RKO (cell line): ENCODE measurements around the gene AQP12B.

Source experiments
- DNase-seq: peaks from one replicate; pipeline ENCODE4 v3.0.0-alpha.2; 2016; ENCODE audit warnings: low spot score

The AQP12B gene

GRCh38 chr2:240717681-240718581 lies 35.2 kb upstream of the AQP12B start:
- DNase-seq: no peak

DNA sequence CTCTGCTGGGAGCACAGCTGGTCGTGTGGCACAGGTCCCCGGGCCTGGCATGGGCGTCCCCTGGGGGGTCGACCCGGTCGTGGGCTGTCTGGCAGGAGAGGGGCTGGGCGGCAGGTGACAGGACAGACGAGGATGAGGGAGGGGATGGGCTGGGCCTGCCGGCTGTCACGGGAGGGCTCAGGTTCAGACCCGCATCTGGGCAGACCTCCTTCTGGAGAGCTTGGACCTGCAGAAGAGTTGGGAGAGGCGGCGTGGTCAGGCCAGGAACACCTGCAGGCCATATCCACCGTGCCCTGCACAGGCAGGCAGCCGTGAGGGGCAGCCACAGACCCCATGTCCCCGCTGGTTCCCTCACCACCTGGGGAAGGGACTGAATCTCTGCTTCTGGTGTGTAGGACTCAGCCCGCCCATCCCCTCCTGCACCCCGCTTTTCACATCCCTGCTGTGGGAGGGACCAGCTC lies 34.5 kb upstream of the AQP12B start:
- no peak for DNase-seq

DNA sequence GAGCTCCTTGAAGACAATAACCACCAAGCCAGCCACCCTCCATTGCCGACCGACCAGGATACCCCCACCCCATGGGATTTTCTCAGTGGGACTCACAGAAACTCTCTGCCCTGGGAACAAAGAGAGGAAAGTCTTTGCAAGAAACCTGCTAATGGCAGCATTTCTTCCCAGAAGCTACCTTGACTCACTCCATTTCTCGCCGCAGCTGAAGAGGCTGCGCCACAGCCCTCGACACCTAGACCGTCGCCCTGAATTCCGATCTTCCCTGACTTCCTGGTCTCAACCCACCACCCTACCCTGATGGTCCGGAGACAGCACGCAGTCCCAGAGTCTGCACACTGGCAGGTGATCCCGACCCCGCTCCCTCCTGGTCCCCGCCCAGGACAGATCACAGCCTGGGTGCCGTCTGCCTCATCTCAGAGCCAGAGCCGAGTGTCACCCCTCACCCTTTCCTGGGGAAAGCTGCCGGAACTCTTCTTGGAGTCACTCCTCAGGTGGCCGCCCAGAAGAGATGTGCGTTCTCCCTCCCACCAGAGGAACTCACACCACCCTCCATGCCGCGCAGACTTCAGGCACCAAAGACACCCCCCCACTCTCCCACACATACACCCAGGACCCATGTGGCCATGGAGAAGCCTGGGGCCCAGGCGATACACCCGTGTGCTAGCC lies 33.6 kb upstream of the AQP12B start:
- no peak for DNase-seq

- no peak for DNase-seq
Measured at GRCh38 chr2:240714747-240715725, 32.4 kb upstream of the AQP12B start.

DNA sequence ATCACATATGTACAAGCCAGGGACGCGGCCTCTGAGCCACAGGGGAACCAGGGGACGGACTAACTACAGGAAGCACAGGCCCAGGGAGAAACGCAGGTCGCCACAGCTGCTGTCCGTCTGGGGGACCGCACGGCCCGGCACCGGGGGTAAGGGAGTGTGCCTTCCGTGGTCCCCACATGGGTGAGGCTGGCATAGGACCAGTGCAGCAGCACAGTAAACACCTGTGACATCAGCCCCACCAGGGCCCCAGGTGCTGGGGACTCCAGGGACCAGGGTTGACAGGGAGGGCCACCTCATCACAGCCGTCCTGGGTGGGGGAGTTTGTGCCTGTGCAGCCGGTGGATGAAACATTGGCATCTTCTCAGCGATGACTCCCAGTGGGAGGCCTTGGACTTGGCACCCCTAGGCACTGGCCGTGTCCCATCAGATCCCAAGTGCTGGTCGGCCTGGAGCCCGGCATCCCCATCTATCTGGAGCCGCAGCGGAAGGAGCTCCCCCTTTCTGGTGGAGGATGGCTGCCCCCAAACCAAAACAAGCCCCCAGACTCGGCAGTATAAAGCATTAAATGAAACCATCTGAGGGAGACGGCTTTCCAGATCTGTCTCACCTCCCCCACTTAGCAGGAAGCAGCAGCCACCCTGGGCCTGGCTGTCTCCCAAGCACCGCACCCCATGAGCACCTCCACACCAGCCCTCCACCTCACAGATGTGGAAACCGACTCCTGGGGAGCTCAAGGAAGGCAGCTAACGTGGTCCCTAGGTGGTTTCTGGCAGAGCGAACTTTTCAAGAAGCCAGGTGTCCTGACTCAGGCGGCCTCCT lies 31.5 kb upstream of the AQP12B start:
- no peak for DNase-seq

GRCh38 chr2:240713071-240713927 lies 30.6 kb upstream of the AQP12B start:
- DNase-seq: no peak

DNA sequence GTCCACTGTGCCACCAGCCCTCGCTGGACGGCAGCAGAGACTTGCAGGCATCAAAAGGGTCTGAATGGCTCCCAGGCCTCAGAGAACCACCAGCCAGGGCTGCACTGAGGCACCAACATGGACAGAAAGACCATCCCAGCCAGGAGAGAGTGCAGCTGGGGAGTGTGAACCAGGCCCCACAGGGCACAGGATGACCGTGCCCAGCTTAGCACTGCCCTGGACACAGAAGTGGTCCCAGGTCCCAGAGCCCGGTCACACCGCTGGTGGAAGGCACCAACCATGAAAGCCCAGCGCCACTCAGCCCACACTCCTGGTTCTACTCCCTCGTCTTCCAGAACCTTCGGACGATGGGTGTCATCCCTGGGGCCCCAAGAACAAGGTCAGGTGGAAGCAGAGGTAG lies 29.4 kb upstream of the AQP12B start:
- no peak for DNase-seq

- no peak for DNase-seq
Measured at GRCh38 chr2:240711701-240712100, 29.0 kb upstream of the AQP12B start.

DNA sequence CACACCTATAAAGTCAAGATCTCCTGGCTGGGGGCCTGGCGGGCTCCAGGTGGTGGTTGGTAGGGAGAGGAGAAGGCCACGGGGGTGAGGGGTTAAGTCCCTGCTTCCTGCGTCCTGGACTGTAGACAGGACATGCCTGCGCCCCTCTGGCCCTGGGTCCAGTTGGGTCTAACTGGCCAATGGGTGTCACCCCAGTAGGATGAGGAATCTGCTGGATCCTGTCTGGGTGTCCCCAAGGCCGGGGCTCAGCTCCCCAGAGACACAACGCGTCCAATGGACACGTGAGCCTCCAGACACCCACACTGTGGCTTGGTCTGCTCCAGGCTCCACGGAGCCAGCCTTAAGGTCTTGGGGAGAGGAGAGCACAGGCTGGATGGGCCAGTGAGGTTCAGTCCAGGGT lies 28.6 kb upstream of the AQP12B start:
- DNase-seq: no peak

DNA sequence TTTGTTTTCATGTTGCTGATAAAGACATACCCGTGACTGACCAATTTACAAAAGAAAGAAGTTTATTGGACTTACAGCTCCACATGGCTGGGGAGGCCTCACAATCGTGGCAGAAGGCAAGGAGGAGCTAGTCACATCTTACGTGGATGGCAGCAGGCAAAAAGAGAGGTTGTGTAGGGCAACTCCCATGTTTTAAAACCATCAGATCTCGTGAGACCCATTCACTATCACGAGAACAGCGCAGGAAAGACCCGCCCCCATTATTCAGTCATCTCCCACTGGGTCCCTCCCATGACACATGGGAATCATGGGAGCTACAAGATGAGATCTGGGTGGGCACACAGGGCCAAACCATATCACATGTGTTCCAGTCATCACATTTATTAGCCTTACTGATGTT lies 25.8 kb upstream of the AQP12B start:
- no peak for DNase-seq

DNA sequence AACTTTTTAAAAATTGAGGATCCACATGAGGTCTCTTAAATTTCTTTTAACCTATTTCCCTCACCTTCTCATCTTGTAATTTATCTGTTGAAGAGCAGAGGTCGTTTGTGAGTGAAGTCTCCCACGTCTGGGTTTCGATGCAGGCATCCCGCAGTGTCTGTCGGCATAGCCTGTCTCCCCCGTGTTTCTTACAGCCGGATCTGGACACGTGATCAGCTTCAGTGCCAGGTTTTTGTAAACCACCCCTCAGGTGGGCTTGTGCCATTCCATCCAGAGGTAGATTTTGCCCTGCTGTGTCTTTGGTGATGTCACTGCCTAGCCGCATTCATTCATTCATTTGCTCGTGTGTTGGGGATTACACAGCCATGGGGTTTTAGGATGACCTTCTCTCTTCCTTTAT lies 25.1 kb upstream of the AQP12B start:
- no peak for DNase-seq

- no peak for DNase-seq
Measured at GRCh38 chr2:240707043-240707756, 24.5 kb upstream of the AQP12B start.

DNA sequence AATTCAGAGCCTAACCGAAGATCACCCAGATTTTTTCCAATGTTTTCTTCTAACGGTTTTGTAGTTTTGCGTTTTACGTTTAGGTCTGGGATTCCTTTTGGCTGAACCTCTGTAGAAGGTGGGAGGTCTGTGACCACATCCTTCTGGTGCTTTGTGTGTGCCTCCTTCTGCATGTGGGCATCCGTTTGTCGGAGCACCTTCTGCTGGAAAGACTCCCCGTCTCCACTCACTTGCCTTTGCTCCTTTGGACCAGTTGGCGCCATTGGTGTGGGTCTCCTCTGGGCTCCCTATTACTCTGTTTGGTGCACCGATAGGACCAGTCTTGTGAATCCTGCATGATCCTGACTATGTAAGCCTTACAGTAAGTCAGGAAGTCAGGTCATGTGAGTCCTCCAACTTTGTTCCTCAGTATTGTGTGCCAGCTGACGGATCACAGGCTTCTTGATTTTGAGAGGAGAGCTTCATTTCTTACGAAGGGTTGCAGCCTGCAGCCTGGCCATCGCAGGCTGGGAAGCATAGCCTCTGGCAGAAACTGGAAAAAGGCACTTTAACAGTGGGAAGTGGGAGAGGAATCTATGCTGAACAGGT lies 22.6 kb upstream of the AQP12B start:
- no peak for DNase-seq

DNA sequence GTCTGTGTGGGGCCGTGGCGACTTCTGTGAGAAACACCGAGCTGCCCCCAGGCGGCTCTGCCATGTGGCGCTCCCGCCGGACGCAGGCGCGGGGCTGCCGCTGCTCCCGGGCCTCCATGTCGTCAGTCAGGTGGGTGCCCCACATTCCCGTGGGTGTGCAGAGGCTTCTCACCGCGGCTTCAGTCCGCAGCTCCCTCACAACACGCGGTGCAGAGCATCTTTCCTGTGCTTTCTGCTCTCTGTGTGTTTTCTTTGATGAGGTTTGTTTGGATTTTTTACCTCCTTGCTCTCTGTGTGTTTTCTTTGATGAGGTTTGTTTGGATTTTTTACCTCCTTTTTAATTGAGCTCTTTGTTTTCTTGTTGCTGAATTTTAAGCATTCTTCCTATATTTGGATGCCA lies 22.0 kb upstream of the AQP12B start:
- DNase-seq: no peak

DNA sequence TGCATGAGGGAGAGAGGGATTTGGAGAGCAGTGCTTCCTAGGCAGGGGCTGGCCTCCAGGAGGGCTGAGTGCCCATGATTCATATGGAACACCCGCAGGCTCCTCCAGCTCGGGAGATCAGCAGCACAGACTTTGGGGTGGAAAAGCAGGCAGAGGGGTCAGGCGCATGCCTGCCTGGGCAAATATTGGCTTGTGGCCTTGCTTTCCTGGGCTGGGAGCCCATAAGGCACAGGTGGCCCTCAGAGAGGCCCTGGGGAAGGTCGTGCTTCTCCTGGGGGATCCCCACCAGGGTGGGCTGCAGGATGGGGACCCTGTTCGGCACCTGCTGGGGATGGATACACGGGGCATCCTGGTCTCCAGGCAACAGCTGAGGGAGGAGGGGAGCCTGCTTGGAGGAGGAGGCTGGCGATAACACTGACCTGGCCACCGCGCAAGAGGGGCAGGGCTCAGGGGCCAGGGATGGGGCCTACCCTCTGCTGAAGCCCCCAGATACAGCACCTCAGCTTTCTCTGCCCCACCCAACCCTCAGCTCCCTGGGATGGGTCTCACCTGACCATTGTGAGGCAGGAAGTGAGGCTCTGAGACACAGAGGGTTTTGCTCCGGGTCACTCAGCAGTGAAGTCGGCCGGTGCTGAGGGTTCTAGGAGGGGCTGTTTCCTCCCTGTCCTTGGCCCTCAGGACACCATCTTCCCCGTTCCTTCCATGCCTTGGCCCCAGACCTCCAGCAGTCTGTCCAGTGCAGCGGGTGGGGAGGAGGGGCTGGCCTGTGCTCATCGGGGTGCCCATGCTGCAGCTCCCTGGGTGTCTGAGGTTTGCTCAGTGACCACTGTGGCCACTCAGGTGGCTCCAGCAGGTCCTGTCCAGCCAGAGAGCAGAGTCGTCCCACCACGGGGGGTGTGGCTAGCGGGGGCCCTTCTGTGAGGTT lies 21.0 kb upstream of the AQP12B start:
- no peak for DNase-seq

DNA sequence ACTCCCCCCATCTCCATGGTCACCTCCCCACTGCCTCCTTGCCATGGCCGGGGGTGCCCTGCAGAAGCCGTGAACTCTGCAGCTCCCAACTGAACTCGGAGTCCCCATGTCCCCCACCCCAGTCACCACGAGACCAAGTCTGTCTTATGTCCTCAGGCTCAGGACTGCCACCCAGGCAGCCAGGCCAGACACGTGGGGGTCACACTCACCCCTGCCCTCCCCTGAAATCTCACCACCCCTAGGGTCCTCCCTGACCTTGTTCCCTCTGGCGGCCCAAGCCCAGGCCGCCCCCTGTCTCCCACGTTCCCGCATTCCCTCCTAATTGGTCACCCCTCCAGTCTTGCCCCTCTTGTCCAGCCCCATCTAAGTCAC lies 19.9 kb upstream of the AQP12B start:
- no peak for DNase-seq

DNA sequence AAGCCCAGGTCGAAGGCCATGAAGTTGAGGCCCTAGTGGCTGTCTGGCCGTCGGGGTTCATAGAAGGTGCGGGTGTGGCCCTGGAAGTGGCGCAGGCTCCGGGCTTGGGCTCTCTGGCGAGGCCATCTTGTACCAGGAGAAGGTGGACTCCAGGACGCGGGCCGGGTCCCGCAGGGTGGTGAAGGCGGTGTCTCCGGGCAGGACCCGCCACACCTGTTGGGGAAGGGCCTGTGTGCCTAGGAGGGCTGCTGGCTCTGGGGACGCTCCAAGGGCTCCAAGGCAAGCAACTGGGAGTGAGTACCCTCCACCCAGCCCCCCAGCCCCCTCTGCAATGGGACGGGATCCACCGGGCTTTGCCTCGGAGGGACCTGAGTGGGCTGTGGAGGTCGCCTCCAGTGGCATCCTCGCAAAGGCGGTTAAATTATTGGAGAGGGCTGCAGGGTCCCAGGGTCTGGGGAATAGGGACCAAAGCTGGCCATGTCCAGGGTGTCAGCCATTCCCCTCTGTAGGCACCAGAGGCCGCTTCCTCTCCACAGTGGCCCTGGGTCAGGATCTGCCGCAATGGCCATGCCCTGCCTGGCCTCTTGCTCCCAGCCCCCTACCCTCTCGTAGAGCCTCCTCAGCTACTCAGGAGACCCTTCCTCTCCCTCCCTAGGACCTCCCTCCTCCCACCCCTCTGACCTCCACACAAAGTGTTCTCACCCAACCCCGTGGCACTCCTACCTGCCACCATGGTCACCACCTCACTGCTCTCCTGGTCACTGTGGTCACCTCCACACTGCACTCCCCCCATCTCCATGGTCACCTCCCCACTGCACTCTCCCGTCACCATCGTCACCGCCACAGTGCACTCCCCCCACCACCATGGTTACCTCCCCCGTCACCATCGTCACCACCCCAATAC lies 19.3 kb upstream of the AQP12B start:
- no peak for DNase-seq
